Endothelial cell of umbilical vein (primary cell): Measurements from ENCODE around the gene STK24. TPM values are rescaled to one million over a fixed set of nuclear protein-coding genes. Genes with fewer than 3 reads are reported as not detected.
"Not testable (repeated sequence)": the region's sequence is repeated elsewhere in the genome, so short reads cannot be mapped to it uniquely, and the experiment has no call there.

Source experiments
- BruUV-seq: library from RNA; stranded (reverse); fragments of 400-500 nt; replicated peaks from 2 replicates; lab custom pipeline; 2021; lab: Mats Ljungman, UMichigan
- CTCF ChIA-PET: fragments of 300-600, 350-600 bp; sonication (Branson Sonifier 250); formaldehyde crosslinking; loops from one replicate; lab custom pipeline; 2021; ENCODE audit warnings: antibody characterized with exemption, inconsistent platforms; lab: Charles Lee
- POLR2A ChIA-PET: fragments of 300-600, 350-600 bp; sonication (Branson Sonifier 250); formaldehyde crosslinking; loops from one replicate; lab custom pipeline; 2021; ENCODE audit warnings: antibody characterized with exemption, inconsistent platforms; lab: Charles Lee
- DNase-seq: peaks from one replicate; pipeline ENCODE4 v3.0.0-alpha.2; 2011; ENCODE audit warnings: low read depth, low spot score
- FAIRE-seq: peaks from 2 replicates; lab custom pipeline; 2011; peaks lifted over from hg19 to GRCh38; lab: Jason Lieb, UNC
- H2AFZ ChIP-seq: 2 replicates; pipeline ENCODE4 v1.6.0; 2012; ENCODE audit warnings: low read depth, low read length, control low read depth, inconsistent platforms
- H3K27ac ChIP-seq: 2 replicates; pipeline ENCODE4 v1.5.1; 2011; ENCODE audit warnings: low read depth, mild to moderate bottlenecking, control low read depth, low read length, moderate library complexity; ENCODE audit not compliant: insufficient read depth
- H3K27me3 ChIP-seq, 2 experiments: 2 replicates each; pipeline versions ENCODE4 v1.6.0 to v1.6.1; 2011; ENCODE audit warnings: low read length in 2 of 2, mixed read lengths in 1 of 2; ENCODE audit not compliant: control insufficient read depth in 2 of 2, insufficient read depth in 2 of 2
- H3K36me3 ChIP-seq, 2 experiments: 2 replicates in 1 of 2; 3 replicates in 1 of 2; pipeline ENCODE4 v1.5.1; 2011; ENCODE audit warnings: low read length in 2 of 2, mild to moderate bottlenecking in 1 of 2, moderate library complexity in 1 of 2; ENCODE audit not compliant: control insufficient read depth in 2 of 2, insufficient read depth in 2 of 2; ENCODE audit errors: extremely low read depth in 1 of 2
- H3K4me1 ChIP-seq: 3 replicates; pipeline ENCODE4 v1.5.1; 2011; ENCODE audit warnings: mild to moderate bottlenecking, low read length; ENCODE audit not compliant: control insufficient read depth, insufficient read depth; ENCODE audit errors: extremely low read depth
- H3K4me2 ChIP-seq: 2 replicates; pipeline ENCODE4 v1.6.1; 2011; ENCODE audit warnings: low read length, control low read depth, mixed read lengths; ENCODE audit not compliant: insufficient read depth
- H3K4me3 ChIP-seq, 3 experiments: fragments of 200-600 bp in 1 of 3; sonication (generic), shearing (Covaris generic) in 1 of 3; replicated peaks in 1 of 3; 2 replicates each; pipeline ENCODE4 v1.5.1; 2011 to 2016; ENCODE audit warnings: control low read depth in 3 of 3, low read length in 3 of 3, mild to moderate bottlenecking in 2 of 3, inconsistent platforms in 1 of 3, low read depth in 1 of 3, moderate library complexity in 1 of 3; ENCODE audit not compliant: insufficient read depth in 1 of 3
- H3K79me2 ChIP-seq: 2 replicates; pipeline ENCODE4 v1.6.0; 2012; ENCODE audit warnings: low read length, inconsistent platforms; ENCODE audit not compliant: control insufficient read depth, insufficient read depth
- H3K9ac ChIP-seq: replicated peaks from 2 replicates; pipeline ENCODE3; 2011; ENCODE audit warnings: low read length, control low read depth; ENCODE audit not compliant: insufficient read depth; ENCODE audit errors: extremely low read depth
- H3K9me1 ChIP-seq: replicated peaks from 3 replicates; pipeline ENCODE4 v1.6.0; 2011; ENCODE audit warnings: mild to moderate bottlenecking, low read length; ENCODE audit not compliant: control insufficient read depth, insufficient read depth; ENCODE audit errors: extremely low read depth
- H3K9me3 ChIP-seq: replicated peaks from 2 replicates; pipeline ENCODE4 v1.5.1; 2012; ENCODE audit warnings: low read length, inconsistent platforms; ENCODE audit not compliant: control insufficient read depth, insufficient read depth
- H4K20me1 ChIP-seq: replicated peaks from 2 replicates; pipeline ENCODE3; 2011; ENCODE audit warnings: mild to moderate bottlenecking, low read length; ENCODE audit not compliant: control insufficient read depth, insufficient read depth; ENCODE audit errors: extremely low read depth
- CTCF ChIP-seq, 2 donors: IDR thresholded peaks; 1 replicate in 1 of 2; 2 replicates in 1 of 2; pipeline ENCODE4 v1.5.1; 2011; ENCODE audit warnings: low read length in 2 of 2, mild to moderate bottlenecking in 2 of 2, moderate library complexity in 2 of 2, control low read depth in 1 of 2, inconsistent platforms in 1 of 2, low read depth in 1 of 2; ENCODE audit not compliant: insufficient read depth in 1 of 2; ENCODE audit errors: extremely low read depth in 1 of 2
- EZH2 ChIP-seq: IDR thresholded peaks from 2 replicates; pipeline ENCODE4 v1.6.1; 2012; ENCODE audit warnings: borderline replicate concordance, low read depth, mild to moderate bottlenecking, moderate library complexity, low read length, inconsistent platforms; ENCODE audit not compliant: severe bottlenecking
- FOS ChIP-seq: IDR thresholded peaks from 2 replicates; pipeline ENCODE4 v1.6.1; 2011; ENCODE audit warnings: mild to moderate bottlenecking, low read length, moderate library complexity, borderline replicate concordance; ENCODE audit not compliant: insufficient read depth
- GATA2 ChIP-seq: IDR thresholded peaks from 2 replicates; pipeline ENCODE4 v1.7.0; 2011; ENCODE audit warnings: low read depth, mild to moderate bottlenecking, moderate library complexity, mixed read lengths, low read length; ENCODE audit not compliant: insufficient read length, insufficient read depth
- JUN ChIP-seq: IDR thresholded peaks from 2 replicates; pipeline ENCODE4 v1.6.1; 2011; ENCODE audit warnings: borderline replicate concordance, low read depth; ENCODE audit not compliant: insufficient read length, insufficient read depth
- MYC ChIP-seq: IDR thresholded peaks from one replicate; pipeline ENCODE4 v1.6.1; 2011; ENCODE audit warnings: mild to moderate bottlenecking, low read depth, low read length
- POLR2A ChIP-seq: IDR thresholded peaks from 2 replicates; pipeline ENCODE4 v1.6.1; 2012; ENCODE audit warnings: low read depth, mild to moderate bottlenecking, control low read depth, low read length
- POLR2AphosphoS5 ChIP-seq: IDR thresholded peaks from 2 replicates; pipeline ENCODE4 v1.6.1; 2012; ENCODE audit warnings: low read depth, mild to moderate bottlenecking, control low read depth, low read length, moderate library complexity; ENCODE audit not compliant: insufficient read depth
- dilution Hi-C: fragments of 300-500 bp; cut with MboI; formaldehyde crosslinking; loops from one replicate; pipeline ENCODE4 v1.15.0; 2019; ENCODE audit warnings: low sequenced_read_pairs; ENCODE audit not compliant: extremely low pct_ligation_motif_present
- intact Hi-C: fragments of 100-400 bp; cut with micrococcal nuclease; formaldehyde crosslinking; loops from one replicate; pipeline ENCODE4 v1.10.0; 2022
- polyA plus RNA-seq, 4 experiments: library from polyadenylated mRNA; depleted of rRNA in 3 of 4; stranded (reverse) in 3 of 4; unstranded in 1 of 4; fragments of >200 nt; gene quantifications; 2 replicates each; pipeline versions ENCODE4 v1.2.1 to v1.2.3, GENCODE V29; 2011 to 2012; ENCODE audit warnings: missing spikeins in 1 of 4
- total RNA-seq: library from RNA; stranded (reverse); gene quantifications from 2 replicates; pipeline ENCODE4 v1.2.3, GENCODE V29; 2021
- TF ChIP-seq, protein P1 (sequence below): IDR thresholded peaks from 2 replicates; pipeline ENCODE4 v1.6.1; 2011; ENCODE audit not compliant: insufficient read depth, insufficient read length

Gene STK24
- total and polyA plus RNA-seq, 2 donors (not counting 3 experiments of a cell fraction or from before 2014, with no cell fraction given) = 43.3 to 100 TPM

DNA sequence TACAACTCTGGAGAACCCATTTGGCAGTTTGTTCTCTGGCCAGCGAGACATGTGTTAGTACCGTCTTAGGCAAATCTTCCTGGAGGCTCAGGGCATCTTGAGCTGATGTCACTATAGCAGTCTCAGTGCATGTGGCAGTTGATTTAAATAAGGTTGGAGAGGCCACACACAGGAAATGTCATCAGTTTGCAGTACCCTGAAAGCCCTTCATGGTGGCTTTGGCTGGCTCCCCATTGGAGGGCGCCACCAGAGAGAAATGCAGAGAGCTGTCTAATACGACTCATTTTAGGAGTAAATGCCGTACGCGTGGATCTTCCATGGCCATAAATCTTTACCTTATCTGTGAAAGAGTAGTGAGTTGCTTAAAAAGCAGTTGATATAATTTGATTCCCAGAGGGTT is 163.1 kb downstream of the STK24 start:
- BruUV-seq = no TSS peak
- no peaks in the 10 kb centered on the region for H3K9me1 ChIP-seq
- no peaks in the 10 kb centered on the region for H3K79me2 ChIP-seq
- DNase-seq = no peak
- H3K27ac ChIP-seq = no peak overlapping the region
- H3K4me1 ChIP-seq = no peaks in the 10 kb centered on the region
- TF ChIP-seq FOS (no peak), POLR2A (no peak), EZH2 (no peak), CTCF (IDR thresholded peaks at IDR 0.05; ENCODE audit: extremely low read depth in 1 of 2, insufficient read depth in 1 of 2, low read depth in 1 of 2, low read length in 2 of 2) (no peak), GATA2 (no peak), JUN (no peak), MYC (no peak), POLR2AphosphoS5 (no peak)
- TF ChIP-seq, protein P1, sequence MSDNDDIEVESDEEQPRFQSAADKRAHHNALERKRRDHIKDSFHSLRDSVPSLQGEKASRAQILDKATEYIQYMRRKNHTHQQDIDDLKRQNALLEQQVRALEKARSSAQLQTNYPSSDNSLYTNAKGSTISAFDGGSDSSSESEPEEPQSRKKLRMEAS = no peak
- H3K27me3 ChIP-seq = no peaks in the 10 kb centered on the region
- no peaks in the 10 kb centered on the region for H3K9me3 ChIP-seq
- intact Hi-C loops = loop anchor here (5.0 kb wide), 1 partner anchor 271 kb away; the partner anchor contains the start of gene FARP1
- CTCF ChIA-PET = no interaction called here
- dilution Hi-C loops = no loop called here
- no peak overlapping the region for H3K9ac ChIP-seq
- FAIRE-seq = no peak
- no peak overlapping the region for H3K4me2 ChIP-seq
- no peaks in the 10 kb centered on the region for H3K36me3 ChIP-seq
- no peak overlapping the region for H2AFZ ChIP-seq
- POLR2A ChIA-PET = no interaction called here
- H3K4me3 ChIP-seq = no peak overlapping the region
- no peaks in the 10 kb centered on the region for H4K20me1 ChIP-seq

DNA sequence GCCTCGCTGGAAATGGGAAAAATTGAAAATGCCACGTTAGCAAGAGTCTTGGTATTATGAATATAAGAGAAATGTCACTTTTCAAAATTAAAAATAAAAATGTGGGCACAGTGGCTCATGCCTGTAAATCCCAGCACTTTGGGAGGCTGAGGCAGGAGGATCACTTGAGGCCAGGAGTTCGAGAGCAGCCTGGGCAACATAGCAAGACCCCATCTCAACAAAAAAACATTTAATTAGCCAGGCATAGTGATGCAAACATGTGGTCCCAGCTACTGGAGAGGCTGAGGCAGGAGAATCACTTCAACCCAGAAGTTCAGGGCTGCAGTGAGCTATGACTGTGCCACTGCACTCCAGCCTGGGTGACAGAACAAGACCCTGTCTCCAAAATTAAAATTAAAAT is 163.6 kb downstream of the STK24 start:
- H3K4me1 ChIP-seq, H3K9me1 ChIP-seq, FAIRE-seq, H3K4me2 ChIP-seq, H3K27me3 ChIP-seq, dilution Hi-C loops, CTCF ChIA-PET, H3K36me3 ChIP-seq, H3K79me2 ChIP-seq, H3K27ac ChIP-seq, H3K9ac ChIP-seq, H4K20me1 ChIP-seq, DNase-seq, H3K4me3 ChIP-seq, H2AFZ ChIP-seq, H3K9me3 ChIP-seq, BruUV-seq: not testable (repeated sequence)
- intact Hi-C loops = loop anchor here (5.0 kb wide), 1 partner anchor 271 kb away; the partner anchor contains the start of gene FARP1
- POLR2A ChIA-PET = interaction anchor here (0.6 kb wide), 1 partner anchor 389 kb away, joined by 3 read pairs; no protein-coding TSS in a partner anchor
